HG03280 (cell line): ENCODE measurements around the gene ARSJ.

Experiments
- ATAC-seq: cut with Tn5 transposase; IDR thresholded peaks from one replicate; pipeline ENCODE4 v1.9.1; 2021; ENCODE audit warnings: mild to moderate bottlenecking, moderate library complexity; ENCODE audit not compliant: unreplicated experiment

ARSJ gene

GRCh38 chr4:113990886-113991285 is 11.4 kb upstream of the ARSJ start:
- ATAC-seq: no peak

GRCh38 chr4:113987382-113987941 is 8.0 kb upstream of the ARSJ start:
- no peak for ATAC-seq

- ATAC-seq: no peak
Observed at GRCh38 chr4:113982181-113982580, 2.7 kb upstream of the ARSJ start.

GRCh38 chr4:113981591-113981990 is 2.1 kb upstream of the ARSJ start:
- ATAC-seq: no peak

- ATAC-seq: no peak
Observed at GRCh38 chr4:113979905-113980615, 613 bp upstream of the ARSJ start.

- ATAC-seq: no peak
Observed at GRCh38 chr4:113978561-113979147, 793 bp downstream of the ARSJ start.

- no peak for ATAC-seq
Observed at GRCh38 chr4:113978105-113978504, 1.3 kb downstream of the ARSJ start.

- no peak for ATAC-seq
Observed at GRCh38 chr4:113977526-113977855, 2.0 kb downstream of the ARSJ start.

GRCh38 chr4:113976741-113977525 is 2.5 kb downstream of the ARSJ start:
- ATAC-seq: no peak

GRCh38 chr4:113975578-113975977 is 3.9 kb downstream of the ARSJ start:
- ATAC-seq: no peak

GRCh38 chr4:113974467-113974866 is 5.0 kb downstream of the ARSJ start:
- ATAC-seq: no peak

GRCh38 chr4:113973345-113973744 is 6.1 kb downstream of the ARSJ start:
- no peak for ATAC-seq

GRCh38 chr4:113972781-113973180 is 6.7 kb downstream of the ARSJ start:
- no peak for ATAC-seq

- no peak for ATAC-seq
Observed at GRCh38 chr4:113971706-113972360, 7.6 kb downstream of the ARSJ start.

GRCh38 chr4:113969709-113970334 is 9.6 kb downstream of the ARSJ start:
- ATAC-seq: no peak

- no peak for ATAC-seq
Observed at GRCh38 chr4:113968473-113968872, 11.0 kb downstream of the ARSJ start.

- ATAC-seq: no peak
Observed at GRCh38 chr4:113967687-113968086, 11.8 kb downstream of the ARSJ start.

GRCh38 chr4:113962719-113963265 is 16.7 kb downstream of the ARSJ start:
- ATAC-seq: no peak

GRCh38 chr4:113962016-113962347 is 17.5 kb downstream of the ARSJ start:
- no peak for ATAC-seq

GRCh38 chr4:113960684-113961321 is 18.6 kb downstream of the ARSJ start:
- no peak for ATAC-seq
